Ectodermal cell (in vitro differentiated cells): ENCODE results near the gene KIAA0513.

Experiments used
- H3K27ac ChIP-seq: 2 replicates; pipeline ENCODE4 v1.7.0; 2013; ENCODE audit warnings: mild to moderate bottlenecking, low read depth, low read length; ENCODE audit not compliant: insufficient read depth, poor library complexity, severe bottlenecking
- H3K27me3 ChIP-seq: 2 replicates; pipeline ENCODE4 v1.7.0; 2013; ENCODE audit warnings: mild to moderate bottlenecking, low read length; ENCODE audit not compliant: insufficient read depth, control insufficient read depth, poor library complexity, severe bottlenecking
- H3K36me3 ChIP-seq: one replicate; pipeline ENCODE4 v1.7.0; 2013; ENCODE audit warnings: low read length; ENCODE audit not compliant: control insufficient read depth, insufficient read depth
- H3K4me1 ChIP-seq: one replicate; pipeline ENCODE4 v1.7.0; 2013; ENCODE audit warnings: low read length; ENCODE audit not compliant: control insufficient read depth, insufficient read depth
- H3K4me3 ChIP-seq: 2 replicates; pipeline ENCODE4 v1.7.0; 2013; ENCODE audit warnings: low read depth, low read length, control low read depth; ENCODE audit not compliant: insufficient read depth
- H3K9me3 ChIP-seq: 2 replicates; pipeline ENCODE4 v1.7.0; 2013; ENCODE audit warnings: mild to moderate bottlenecking, low read length, moderate library complexity; ENCODE audit not compliant: control insufficient read depth
- WGBS, 2 experiments: methylation state at CpG; one replicate each; pipeline ENCODE4 v1.1.7; 2013; ENCODE audit warnings: missing lambda C conversion rate in 2 of 2; 5-methylcytosine and 5-hydroxymethylcytosine counted together

The KIAA0513 gene

DNA sequence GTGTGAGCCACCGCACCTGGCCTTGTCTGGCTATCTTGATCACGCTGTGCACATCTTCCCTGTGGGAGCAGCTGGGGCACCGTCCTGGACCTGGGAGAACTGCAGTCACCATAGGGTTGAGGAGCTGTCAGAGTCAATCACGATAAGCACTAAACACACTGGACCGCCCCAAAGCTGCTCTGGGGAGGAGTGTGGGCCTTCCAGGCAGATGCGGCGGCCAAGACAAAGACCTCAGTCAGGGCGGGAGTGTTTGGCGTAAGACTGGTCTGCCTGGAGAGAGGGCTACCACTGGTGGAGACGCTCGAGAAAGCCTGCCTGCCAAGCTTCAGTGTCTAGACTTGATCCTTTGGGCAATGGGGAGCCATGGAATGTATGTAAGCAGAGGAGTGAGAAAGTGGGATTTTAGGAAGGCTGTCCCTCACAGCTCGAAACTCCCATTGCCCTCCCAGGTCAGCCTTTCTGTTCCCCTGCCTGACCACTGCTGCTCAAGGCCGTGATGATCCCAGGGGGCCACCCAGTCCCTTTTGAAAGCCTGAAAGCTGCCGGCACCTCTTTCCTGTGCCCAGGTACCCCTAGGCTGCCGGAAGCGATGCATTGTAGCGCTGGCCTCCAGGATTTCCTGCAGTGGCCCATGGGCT, 114.0 kb downstream of the KIAA0513 start:
- 81% methylated on average over 17 of the region's 17 CpGs for WGBS, 2 experiments
- Histone ChIP-seq H3K27ac (no peak overlapping the region), H3K27me3 (no peaks in the 10 kb centered on the region)

DNA sequence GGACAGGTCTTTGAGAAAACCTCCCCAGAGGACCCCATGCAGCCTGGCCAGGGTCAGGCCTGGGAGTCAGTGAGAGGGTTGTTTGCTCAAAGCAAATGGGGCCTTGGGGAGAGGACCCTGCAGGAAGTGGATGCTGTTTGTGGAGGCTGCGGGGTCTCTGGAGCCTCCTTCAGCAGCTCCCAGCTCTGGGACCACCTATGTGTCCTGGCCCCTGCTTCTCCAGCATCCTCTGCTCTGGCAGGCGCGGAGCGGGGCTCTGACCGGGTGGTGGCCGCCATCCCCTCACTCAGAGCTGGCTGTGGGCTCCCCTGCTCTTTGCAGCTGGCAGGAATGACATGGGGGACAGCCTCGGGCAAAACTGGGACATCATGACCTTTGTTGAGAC, 114.5 kb downstream of the KIAA0513 start:
- Histone ChIP-seq H3K27ac (no peak overlapping the region), H3K36me3 (no peaks in the 10 kb centered on the region), H3K27me3 (no peaks in the 10 kb centered on the region), H3K4me1 (no peaks in the 10 kb centered on the region), H3K9me3 (no peaks in the 10 kb centered on the region), H3K4me3 (no peak overlapping the region)
- WGBS, 2 experiments: 90 to 92% methylated on average over 7 of the region's 7 CpGs

More for the DNA sequence above, 114.0 kb downstream of the KIAA0513 start:
- no peaks in the 10 kb centered on the region for H3K9me3 ChIP-seq
- no peaks in the 10 kb centered on the region for H3K4me1 ChIP-seq
- H3K36me3 ChIP-seq: no peaks in the 10 kb centered on the region
- H3K4me3 ChIP-seq: no peak overlapping the region

DNA sequence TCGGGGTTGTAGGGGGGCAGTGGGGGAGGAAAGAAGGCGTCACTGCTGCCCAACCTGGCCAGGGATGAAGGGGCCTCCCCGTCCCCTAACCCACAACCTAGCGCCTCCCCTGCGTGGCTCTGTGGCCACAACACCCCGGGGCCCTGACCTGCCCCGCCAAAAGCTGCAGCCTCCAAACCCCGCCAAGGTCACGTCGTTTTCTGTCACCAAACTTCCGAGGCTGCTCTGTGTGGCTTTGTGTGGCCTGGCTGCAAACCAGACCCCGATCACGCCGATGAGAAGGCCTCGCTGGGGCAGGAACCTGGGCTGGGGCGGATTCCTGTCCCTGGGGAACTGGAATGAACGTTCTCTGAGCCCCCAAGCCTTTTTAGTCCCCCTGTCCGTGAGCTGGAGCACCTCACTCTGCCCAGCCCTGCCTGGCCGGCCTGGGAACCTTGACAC, 115.2 kb downstream of the KIAA0513 start:
- Histone ChIP-seq H3K27ac (no peak overlapping the region), H3K4me3 (no peak overlapping the region), H3K4me1 (no peaks in the 10 kb centered on the region), H3K36me3 (no peaks in the 10 kb centered on the region), H3K9me3 (no peaks in the 10 kb centered on the region), H3K27me3 (no peaks in the 10 kb centered on the region)
- 90% methylated on average over 19 of the region's 19 CpGs for WGBS, 2 experiments
